Endodermal cell (in vitro differentiated cells): ENCODE measurements around the gene GTF2E1. TPM values are rescaled to one million over a fixed set of nuclear protein-coding genes. Genes with fewer than 3 reads are reported as not detected.
A peak's percentile ranks its signal among the peaks of the same experiment; 100 is the strongest.
"Not testable (repeated sequence)": the region's sequence is repeated elsewhere in the genome, so short reads cannot be mapped to it uniquely, and the experiment has no call there.

Source experiments
- DNase-seq: peaks from one replicate; pipeline ENCODE4 v3.0.0-alpha.2; 2017
- H3K27ac ChIP-seq: 2 replicates; pipeline ENCODE4 v1.5.1; 2013; ENCODE audit warnings: mild to moderate bottlenecking, low read depth, low read length, moderate library complexity
- H3K27me3 ChIP-seq: 2 replicates; pipeline ENCODE4 v1.6.1; 2013; ENCODE audit warnings: mild to moderate bottlenecking, low read length, moderate library complexity; ENCODE audit not compliant: insufficient read depth, control insufficient read depth, poor library complexity, severe bottlenecking
- H3K36me3 ChIP-seq: 2 replicates; pipeline ENCODE4 v1.7.0; 2013; ENCODE audit warnings: mild to moderate bottlenecking, low read length, moderate library complexity; ENCODE audit not compliant: control insufficient read depth, insufficient read depth
- H3K4me1 ChIP-seq: one replicate; pipeline ENCODE4 v1.7.0; 2013; ENCODE audit warnings: low read length; ENCODE audit not compliant: control insufficient read depth, insufficient read depth
- H3K4me3 ChIP-seq: 2 replicates; pipeline ENCODE4 v1.5.1; 2013; ENCODE audit warnings: mild to moderate bottlenecking, low read length, moderate library complexity
- H3K9ac ChIP-seq: 2 replicates; pipeline ENCODE4 v1.6.1; 2013; ENCODE audit warnings: mild to moderate bottlenecking, low read length, moderate library complexity; ENCODE audit not compliant: poor library complexity, severe bottlenecking; ENCODE audit errors: extremely low read depth
- H3K9me3 ChIP-seq: 2 replicates; pipeline ENCODE4 v1.6.1; 2013; ENCODE audit warnings: mild to moderate bottlenecking, low read length, moderate library complexity; ENCODE audit not compliant: control insufficient read depth
- H3K27ac Mint-ChIP-seq: 2 replicates; pipeline ENCODE4 v1.8.0; 2020; ENCODE audit warnings: mixed read lengths
- H3K27me3 Mint-ChIP-seq: 2 replicates; pipeline ENCODE4 v1.8.0; 2021; ENCODE audit warnings: mild to moderate bottlenecking, mixed read lengths; ENCODE audit not compliant: insufficient read depth
- H3K36me3 Mint-ChIP-seq: 2 replicates; pipeline ENCODE4 v1.8.0; 2020; ENCODE audit warnings: low read depth, mixed read lengths
- H3K4me1 Mint-ChIP-seq: 2 replicates; pipeline ENCODE4 v1.8.0; 2020; ENCODE audit warnings: mixed read lengths
- H3K4me3 Mint-ChIP-seq: 2 replicates; pipeline ENCODE4 v1.8.0; 2020; ENCODE audit warnings: mild to moderate bottlenecking, moderate library complexity, mixed read lengths
- H3K9me3 Mint-ChIP-seq: 2 replicates; pipeline ENCODE4 v1.8.0; 2020; ENCODE audit warnings: mild to moderate bottlenecking, mixed read lengths
- CTCF ChIP-seq: fragments of 200-600 bp; sonication (generic); conservative IDR thresholded peaks from 2 replicates; pipeline ENCODE4 v1.5.0; 2021; ENCODE audit warnings: antibody characterized with exemption, mild to moderate bottlenecking
- WGBS, 2 experiments: methylation state at CpG; one replicate each; pipeline versions ENCODE4 v1.1.5 to v1.1.7; 2013; ENCODE audit warnings: missing lambda C conversion rate in 2 of 2, mixed read lengths in 1 of 2; ENCODE audit not compliant: insufficient coverage in 1 of 2, insufficient read length in 1 of 2; 5-methylcytosine and 5-hydroxymethylcytosine counted together
- total RNA-seq, 2 donors: library from RNA; stranded (reverse); fragmentation: NEBNext Ultra II Directional in 1 of 2; extraction: Animal tissue kit (Norgen Biotek cat#: 25700) in 1 of 2; gene quantifications; 2 replicates in 1 of 2; 3 replicates in 1 of 2; pipeline ENCODE4 v1.2.1, GENCODE V29; 2021

The GTF2E1 gene
- total RNA-seq, 2 donors from 2014 or later = 42.6 to 51.1 TPM

DNA sequence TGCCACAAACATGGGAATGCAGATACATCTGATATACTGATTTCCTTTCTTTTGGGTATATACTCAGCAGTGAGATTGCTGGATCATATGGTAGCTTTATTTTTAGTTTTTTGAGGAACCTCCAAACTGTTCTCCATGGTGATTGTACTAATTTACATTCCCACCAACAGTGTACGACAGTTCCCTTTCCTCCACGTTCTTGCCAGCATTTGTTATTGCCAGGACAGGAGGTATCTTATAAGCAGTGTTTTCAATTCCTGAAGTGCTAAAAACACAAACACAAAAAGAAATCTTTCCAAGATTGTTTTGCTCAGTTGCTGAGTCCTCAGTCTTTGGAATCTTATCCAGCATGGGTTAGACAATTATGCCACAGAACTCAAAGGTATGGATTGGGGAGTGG lies 13.5 kb downstream of the GTF2E1 start:
- no peaks in the 10 kb centered on the region for H3K4me1 ChIP-seq
- DNase-seq = no peak
- H3K4me3 Mint-ChIP-seq = no peak overlapping the region
- no peak overlapping the region for H3K27ac ChIP-seq
- H3K36me3 Mint-ChIP-seq = peaks cover 51% of the 10 kb centered on the region
- no peak overlapping the region for H3K9ac ChIP-seq
- H3K4me1 Mint-ChIP-seq = peaks cover 16% of the 10 kb centered on the region
- H3K9me3 Mint-ChIP-seq = peaks cover 16% of the 10 kb centered on the region
- H3K4me3 ChIP-seq = no peak overlapping the region
- peaks cover 7% of the 10 kb centered on the region for H3K9me3 ChIP-seq
- no peaks in the 10 kb centered on the region for H3K27me3 Mint-ChIP-seq
- H3K36me3 ChIP-seq = peaks cover 42% of the 10 kb centered on the region
- H3K27ac Mint-ChIP-seq = no peak overlapping the region
- WGBS, 2 experiments = 97% methylated on average over 2 of the region's 2 CpGs; no CpG with 5 or more reads in 1 of the 2 experiments
- H3K27me3 ChIP-seq = no peaks in the 10 kb centered on the region
- TF ChIP-seq CTCF = no peak

GRCh38 chr3:120758551-120758950 lies 16.0 kb downstream of the GTF2E1 start:
- not testable (repeated sequence) for H3K27ac Mint-ChIP-seq, H3K4me3 ChIP-seq, H3K27ac ChIP-seq, H3K27me3 Mint-ChIP-seq, H3K9me3 ChIP-seq, H3K4me3 Mint-ChIP-seq, H3K27me3 ChIP-seq, H3K9ac ChIP-seq, H3K4me1 ChIP-seq, H3K4me1 Mint-ChIP-seq, DNase-seq
- H3K36me3 ChIP-seq = peaks cover 20% of the 10 kb centered on the region
- WGBS, 2 experiments = 65 to 85% methylated on average over 3 to 4 of the region's 4 CpGs
- Mint-ChIP-seq H3K36me3 (peaks cover 43% of the 10 kb centered on the region), H3K9me3 (peaks cover 16% of the 10 kb centered on the region)

DNA sequence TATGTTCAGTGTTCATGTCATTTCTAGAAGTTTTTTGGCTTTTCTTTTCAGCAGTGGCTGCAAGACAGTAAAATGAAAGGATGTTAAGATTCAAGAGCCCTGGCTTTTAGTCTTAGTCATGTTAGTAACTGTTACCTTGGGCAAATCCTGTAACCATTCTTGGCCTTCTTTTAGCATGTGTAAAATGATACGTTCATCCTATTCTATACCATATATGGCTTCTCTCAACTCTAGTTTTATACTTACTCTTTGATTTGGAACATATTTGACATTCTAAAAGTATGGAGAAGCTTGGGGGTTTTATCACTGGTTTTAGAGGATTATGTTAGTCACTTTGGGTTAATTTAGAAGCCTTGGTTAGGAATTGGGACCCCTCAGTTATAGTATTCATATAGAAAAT lies 20.1 kb downstream of the GTF2E1 start:
- Histone ChIP-seq H3K27me3 (no peaks in the 10 kb centered on the region), H3K4me1 (no peaks in the 10 kb centered on the region), H3K9ac (no peak overlapping the region), H3K9me3 (no peaks in the 10 kb centered on the region), H3K36me3 (peaks cover 5% of the 10 kb centered on the region), H3K4me3 (no peak overlapping the region), H3K27ac (no peak overlapping the region)
- no peaks in the 10 kb centered on the region for H3K27me3 Mint-ChIP-seq
- DNase-seq = no peak
- WGBS, 2 experiments = 100% methylated on average over 1 of the region's 1 CpG; no CpG with 5 or more reads in 1 of the 2 experiments
- H3K36me3 Mint-ChIP-seq = peaks cover 22% of the 10 kb centered on the region
- H3K9me3 Mint-ChIP-seq = peaks cover 13% of the 10 kb centered on the region
- no peak for TF ChIP-seq CTCF
- H3K27ac Mint-ChIP-seq = no peak overlapping the region
- H3K4me1 Mint-ChIP-seq = peaks cover 15% of the 10 kb centered on the region
- no peak overlapping the region for H3K4me3 Mint-ChIP-seq

DNA sequence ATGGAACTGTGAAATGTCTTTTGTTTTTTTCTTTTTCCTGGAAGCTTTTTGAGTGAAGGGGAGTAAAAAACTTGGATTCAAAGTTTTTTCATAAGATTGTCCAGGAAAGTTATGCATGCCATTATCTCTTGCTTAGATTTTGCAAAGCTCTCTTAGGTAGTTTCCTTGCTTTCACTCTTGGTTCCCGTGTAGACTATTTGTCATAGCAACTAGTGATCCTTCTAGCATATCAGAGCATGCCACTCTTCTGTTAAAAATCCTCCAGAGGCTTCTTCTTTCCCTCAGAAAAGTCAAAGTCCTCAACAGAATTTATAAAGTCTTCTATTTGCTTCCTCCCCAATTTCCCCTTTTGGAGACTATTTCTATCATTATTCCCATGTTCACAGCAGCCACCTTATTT lies 21.1 kb downstream of the GTF2E1 start:
- Histone ChIP-seq H3K36me3 (no peaks in the 10 kb centered on the region), H3K27me3 (no peaks in the 10 kb centered on the region), H3K9ac (no peak overlapping the region), H3K4me1 (no peaks in the 10 kb centered on the region), H3K27ac (peak overlapping the region; percentile 19), H3K4me3 (no peak overlapping the region), H3K9me3 (no peaks in the 10 kb centered on the region)
- Mint-ChIP-seq H3K4me3 (no peak overlapping the region), H3K27me3 (no peaks in the 10 kb centered on the region), H3K4me1 (peaks cover 15% of the 10 kb centered on the region), H3K27ac (no peak overlapping the region), H3K9me3 (peaks cover 8% of the 10 kb centered on the region), H3K36me3 (peaks cover 15% of the 10 kb centered on the region)
- DNase-seq = no peak
- WGBS, 2 experiments = 85 to 89% methylated on average over 1 of the region's 1 CpG
- no peak for TF ChIP-seq CTCF
